Panc1 (cell line): ENCODE results near the gene IRX6. TPM values are rescaled to one million over a fixed set of nuclear protein-coding genes. Genes with fewer than 3 reads are reported as not detected.

Experiments used
- ATAC-seq: fragments of 200-7000 bp; cut with Tn5 transposase; 2 replicates; pipeline ENCODE4 v1.9.1; 2020; ENCODE audit warnings: mild to moderate bottlenecking, moderate library complexity
- BruUV-seq: library from RNA; stranded (reverse); fragments of 400-500 nt; replicated peaks from 2 replicates; lab custom pipeline; 2021; lab: Mats Ljungman, UMichigan
- CTCF ChIA-PET: fragments of 300-600 bp; sonication (Branson Sonifier 250); formaldehyde crosslinking; loops from one replicate; lab custom pipeline; 2022; ENCODE audit warnings: antibody characterized with exemption; lab: Charles Lee
- POLR2A ChIA-PET: fragments of 300-600 bp; sonication (Branson Sonifier 250); formaldehyde crosslinking; loops from one replicate; lab custom pipeline; 2022; ENCODE audit warnings: antibody characterized with exemption; lab: Charles Lee
- DNase-seq: peaks from one replicate; pipeline ENCODE4 v3.0.0-alpha.2; 2010; ENCODE audit warnings: low read depth, low spot score
- H3K27ac ChIP-seq: 2 replicates; pipeline ENCODE4 v1.5.1; 2011; ENCODE audit warnings: mild to moderate bottlenecking, low read length, inconsistent platforms
- H3K27me3 ChIP-seq: fragments of 200-500 bp; sonication (Bioruptor generic); 2 replicates; pipeline ENCODE4 v1.6.0; 2014; ENCODE audit warnings: low read length, inconsistent platforms; ENCODE audit not compliant: control insufficient read depth, insufficient read depth
- H3K36me3 ChIP-seq: fragments of 200-500 bp; sonication (Bioruptor generic); 2 replicates; pipeline ENCODE4 v1.5.1; 2014; ENCODE audit warnings: inconsistent platforms, mild to moderate bottlenecking, low read length, moderate library complexity; ENCODE audit not compliant: control insufficient read depth, insufficient read depth
- H3K4me1 ChIP-seq: 2 replicates; pipeline ENCODE4 v1.5.1; 2011; ENCODE audit warnings: inconsistent platforms, mild to moderate bottlenecking, low read length, moderate library complexity; ENCODE audit not compliant: control insufficient read depth, insufficient read depth
- H3K4me3 ChIP-seq, 2 experiments: 2 replicates each; pipeline ENCODE4 v1.5.1; 2011 to 2012; ENCODE audit warnings: low read depth in 2 of 2, low read length in 2 of 2, mild to moderate bottlenecking in 2 of 2, inconsistent platforms in 1 of 2, moderate library complexity in 1 of 2
- H3K9me3 ChIP-seq: fragments of 200-500 bp; sonication (Bioruptor generic); 2 replicates; pipeline ENCODE4 v1.5.1; 2014; ENCODE audit warnings: low read depth, mild to moderate bottlenecking, inconsistent platforms, low read length, moderate library complexity; ENCODE audit not compliant: control insufficient read depth, insufficient read depth
- CTCF ChIP-seq: fragments of 450-650 bp; IDR thresholded peaks from 2 replicates; pipeline ENCODE4 v1.5.1; 2017; ENCODE audit warnings: mild to moderate bottlenecking
- POLR2AphosphoS5 ChIP-seq: IDR thresholded peaks from 2 replicates; pipeline ENCODE4 v1.6.1; 2012; ENCODE audit warnings: mild to moderate bottlenecking, low read depth, low read length, moderate library complexity
- REST ChIP-seq, 2 experiments: IDR thresholded peaks; 2 replicates each; pipeline ENCODE4 v1.6.1; 2011 to 2012; ENCODE audit warnings: low read depth in 2 of 2, control low read depth in 1 of 2, low read length in 1 of 2, mild to moderate bottlenecking in 1 of 2, moderate library complexity in 1 of 2; ENCODE audit not compliant: insufficient read depth in 1 of 2
- SIN3A ChIP-seq: IDR thresholded peaks from 2 replicates; pipeline ENCODE4 v1.6.1; 2012; ENCODE audit warnings: low read depth, mild to moderate bottlenecking, low read length, moderate library complexity, borderline replicate concordance; ENCODE audit not compliant: insufficient read depth
- TCF7L2 ChIP-seq: IDR thresholded peaks from 2 replicates; pipeline ENCODE4 v1.6.1; 2011; ENCODE audit warnings: mild to moderate bottlenecking, low read depth, low read length, inconsistent platforms
- in situ Hi-C: cut with HindIII; loops from 2 replicates; pipeline ENCODE4 v1.10.0; 2016; ENCODE audit warnings: low sequenced_read_pairs, low pct_unique_long_range_greater_than_20kb
- intact Hi-C: fragments of 100-400 bp; cut with micrococcal nuclease; formaldehyde crosslinking; loops from one replicate; pipeline ENCODE4 v1.10.0; 2022; ENCODE audit not compliant: unreplicated experiment
- total RNA-seq: library from RNA; stranded (reverse); gene quantifications from one replicate; pipeline ENCODE4 v1.2.1, GENCODE V29; 2021; ENCODE audit not compliant: unreplicated experiment

The IRX6 gene
- total RNA-seq, 1 experiment from 2014 or later, result not detected

- ChIA-PET POLR2A (no interaction called here), CTCF (no interaction called here)
- ATAC-seq (no peak), DNase-seq (no peak)
- no TSS peak for BruUV-seq
- intact Hi-C loops, result no loop called here
- Histone ChIP-seq H3K4me1 (peaks cover 3% of the 10 kb centered on the region), H3K27ac (no peak overlapping the region), H3K4me3 (no peak overlapping the region), H3K36me3 (no peaks in the 10 kb centered on the region), H3K9me3 (no peaks in the 10 kb centered on the region), H3K27me3 (peaks cover 39% of the 10 kb centered on the region)
- no peak for TF ChIP-seq POLR2AphosphoS5
- no peak for TF ChIP-seq SIN3A
- no peak for TF ChIP-seq CTCF
- TF ChIP-seq REST (IDR thresholded peaks at IDR 0.05; ENCODE audit: insufficient read depth in 1 of 2, low read depth in 2 of 2, low read length in 1 of 2), result no peak
- TF ChIP-seq TCF7L2, result no peak
- in situ Hi-C loops, result no loop called here
Observed at GRCh38 chr16:55367301-55367811, 43.4 kb downstream of the IRX6 start.

GRCh38 chr16:55367866-55368603 lies 44.0 kb downstream of the IRX6 start:
- no peak for DNase-seq
- TF ChIP-seq POLR2AphosphoS5 (no peak), CTCF (no peak), TCF7L2 (no peak), SIN3A (no peak), REST (IDR thresholded peaks at IDR 0.05; ENCODE audit: insufficient read depth in 1 of 2, low read depth in 2 of 2, low read length in 1 of 2) (no peak)
- no peaks in the 10 kb centered on the region for H3K36me3 ChIP-seq
- in situ Hi-C loops (no loop called here), intact Hi-C loops (no loop called here)
- POLR2A ChIA-PET, result interaction anchor here (0.7 kb wide), 1 partner anchor 108 kb away, joined by 7 read pairs; no protein-coding TSS in a partner anchor
- H3K9me3 ChIP-seq, result no peaks in the 10 kb centered on the region
- H3K4me3 ChIP-seq, result no peak overlapping the region
- H3K27me3 ChIP-seq, result peaks cover 39% of the 10 kb centered on the region
- peaks cover 3% of the 10 kb centered on the region for H3K4me1 ChIP-seq
- BruUV-seq, result no TSS peak
- no peak overlapping the region for H3K27ac ChIP-seq
- CTCF ChIA-PET, result no interaction called here
- ATAC-seq, result no peak
